Endothelial cell of umbilical vein (primary cell): ENCODE measurements around the gene MATN1.

ENCODE experiments used
- CTCF ChIP-seq, 2 donors: IDR thresholded peaks; 1 replicate in 1 of 2; 2 replicates in 1 of 2; pipeline ENCODE4 v1.5.1; 2011; ENCODE audit warnings: low read length in 2 of 2, mild to moderate bottlenecking in 2 of 2, moderate library complexity in 2 of 2, control low read depth in 1 of 2, inconsistent platforms in 1 of 2, low read depth in 1 of 2; ENCODE audit not compliant: insufficient read depth in 1 of 2; ENCODE audit errors: extremely low read depth in 1 of 2
- EZH2 ChIP-seq: IDR thresholded peaks from 2 replicates; pipeline ENCODE4 v1.6.1; 2012; ENCODE audit warnings: borderline replicate concordance, low read depth, mild to moderate bottlenecking, moderate library complexity, low read length, inconsistent platforms; ENCODE audit not compliant: severe bottlenecking
- JUN ChIP-seq: IDR thresholded peaks from 2 replicates; pipeline ENCODE4 v1.6.1; 2011; ENCODE audit warnings: borderline replicate concordance, low read depth; ENCODE audit not compliant: insufficient read length, insufficient read depth
- POLR2A ChIP-seq: IDR thresholded peaks from 2 replicates; pipeline ENCODE4 v1.6.1; 2012; ENCODE audit warnings: low read depth, mild to moderate bottlenecking, control low read depth, low read length
- POLR2AphosphoS5 ChIP-seq: IDR thresholded peaks from 2 replicates; pipeline ENCODE4 v1.6.1; 2012; ENCODE audit warnings: low read depth, mild to moderate bottlenecking, control low read depth, low read length, moderate library complexity; ENCODE audit not compliant: insufficient read depth

DNA sequence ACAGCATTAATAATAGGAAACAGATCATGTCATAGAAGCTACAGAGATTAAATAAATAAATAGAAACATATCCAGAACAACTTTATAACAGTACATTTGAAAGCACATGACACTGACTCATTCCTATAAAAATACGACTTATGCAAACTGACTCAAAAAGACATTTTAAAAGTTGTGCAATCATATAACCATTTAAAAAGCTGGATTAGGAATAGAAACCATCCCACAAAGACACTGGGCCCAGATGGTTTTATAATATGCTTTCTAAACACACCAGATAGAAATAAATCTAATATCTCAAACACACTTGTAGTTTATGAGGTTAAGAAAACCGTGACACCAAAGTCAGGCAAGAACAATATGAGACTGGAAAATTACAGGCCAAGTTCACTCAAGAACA is 47.6 kb downstream of the MATN1 start:
- TF ChIP-seq EZH2 (no peak), CTCF (IDR thresholded peaks at IDR 0.05; ENCODE audit: extremely low read depth in 1 of 2, insufficient read depth in 1 of 2, low read depth in 1 of 2, low read length in 2 of 2) (no peak), POLR2AphosphoS5 (no peak), JUN (no peak), POLR2A (no peak)
